CD4-positive, alpha-beta T cell (primary cell): Measurements from ENCODE around the gene PTDSS2. TPM values are rescaled to one million over a fixed set of nuclear protein-coding genes. Genes with fewer than 3 reads are reported as not detected.

Source experiments
- ATAC-seq: fragments of 200-7000 bp; cut with Tn5 transposase; one replicate; pipeline ENCODE4 v1.10.0; 2022; ENCODE audit warnings: mild to moderate bottlenecking; ENCODE audit not compliant: poor library complexity
- CTCF ChIA-PET: fragments of 350-600 bp; sonication (Branson Sonifier 250); formaldehyde crosslinking; loops from one replicate; lab custom pipeline; 2021; ENCODE audit warnings: antibody characterized with exemption, inconsistent platforms; lab: Charles Lee
- POLR2A ChIA-PET: fragments of 350-600 bp; sonication (Branson Sonifier 250); formaldehyde crosslinking; loops from one replicate; lab custom pipeline; 2021; ENCODE audit warnings: antibody characterized with exemption, inconsistent platforms; lab: Charles Lee
- DNase-seq, 14 experiments: peaks; one replicate each; pipeline ENCODE4 v3.0.0-alpha.2; 2013 to 2020; ENCODE audit warnings: mixed read lengths in 2 of 14
- H3K27ac ChIP-seq, 2 donors: one replicate each; pipeline versions ENCODE4 v1.5.1 to v1.7.0; 2013; ENCODE audit warnings: low read length in 2 of 2, low read depth in 1 of 2, mild to moderate bottlenecking in 1 of 2
- H3K27me3 ChIP-seq, 2 experiments: 1 replicate in 1 of 2; 2 replicates in 1 of 2; pipeline versions ENCODE4 v1.6.1 to v1.7.0; 2013; ENCODE audit warnings: low read length in 2 of 2, control low read depth in 1 of 2, mild to moderate bottlenecking in 1 of 2, moderate library complexity in 1 of 2; ENCODE audit not compliant: insufficient read depth in 2 of 2, control insufficient read depth in 1 of 2
- H3K36me3 ChIP-seq: one replicate; pipeline ENCODE4 v1.6.1; 2013; ENCODE audit warnings: low read length, control low read depth; ENCODE audit not compliant: insufficient read depth
- H3K4me1 ChIP-seq: one replicate; pipeline ENCODE4 v1.6.1; 2013; ENCODE audit warnings: low read length, control low read depth; ENCODE audit not compliant: insufficient read depth
- H3K4me3 ChIP-seq: one replicate; pipeline ENCODE4 v1.5.1; 2013; ENCODE audit warnings: mild to moderate bottlenecking, low read length, moderate library complexity
- H3K9me3 ChIP-seq, 2 experiments: 1 replicate in 1 of 2; 2 replicates in 1 of 2; pipeline versions ENCODE4 v1.6.1 to v1.7.0; 2013; ENCODE audit warnings: low read length in 2 of 2, mild to moderate bottlenecking in 2 of 2, control low read depth in 1 of 2, moderate library complexity in 1 of 2; ENCODE audit not compliant: control insufficient read depth in 1 of 2, insufficient read depth in 1 of 2
- H3K27ac Mint-ChIP-seq: one replicate; pipeline ENCODE4 v1.8.0; 2020; ENCODE audit warnings: mixed read lengths
- H3K27me3 Mint-ChIP-seq: one replicate; pipeline ENCODE4 v1.8.0; 2021; ENCODE audit warnings: mixed read lengths
- H3K36me3 Mint-ChIP-seq: one replicate; pipeline ENCODE4 v1.8.0; 2021; ENCODE audit warnings: low read depth, mixed read lengths
- H3K4me1 Mint-ChIP-seq: one replicate; pipeline ENCODE4 v1.8.0; 2021; ENCODE audit warnings: low read depth, mixed read lengths
- H3K4me3 Mint-ChIP-seq: one replicate; pipeline ENCODE4 v1.8.0; 2020; ENCODE audit warnings: mild to moderate bottlenecking, mixed read lengths
- H3K9me3 Mint-ChIP-seq: one replicate; pipeline ENCODE4 v1.8.0; 2020; ENCODE audit warnings: mixed read lengths
- CTCF ChIP-seq: fragments of 200-600 bp; IDR thresholded peaks from one replicate; pipeline ENCODE4 v1.8.0; 2022; ENCODE audit warnings: antibody characterized with exemption, mild to moderate bottlenecking
- intact Hi-C, 2 experiments: fragments of 100-400 bp; cut with DNase I in 1 of 2; cut with micrococcal nuclease in 1 of 2; formaldehyde crosslinking; loops; one replicate each; pipeline versions ENCODE4 v1.15.1 to v1.9.0; 2023 to 2025; cut with DNase I, micrococcal nuclease
- total RNA-seq, 174 experiments: library from RNA in 2 of 174; stranded (reverse) in 2 of 174; gene quantifications; one replicate each; pipeline ENCODE4 v1.2.3 and lab custom pipeline; 2021 to 2026

PTDSS2 gene
- total RNA-seq, 2 experiments from 2014 or later = 15.2 to 18.4 TPM

- intact Hi-C loops = loop anchor here (1.0 to 10.0 kb wide), 8 partner anchors 45 to 244 kb away; partner anchors contain the start of genes BET1L (in 1 of the 2), RIC8A (in 1 of the 2) and RNH1 (in 1 of the 2)
- ATAC-seq (no peak), DNase-seq (no peak)
- H3K9me3 ChIP-seq = no peaks in the 10 kb centered on the region
- H3K36me3 ChIP-seq = peaks cover 16% of the 10 kb centered on the region
- H3K4me3 Mint-ChIP-seq = peak overlapping the region; percentile 99
- no peaks in the 10 kb centered on the region for H3K27me3 ChIP-seq
- no peak for TF ChIP-seq CTCF
- peak overlapping the region; percentile 89 for H3K27ac Mint-ChIP-seq
- ChIA-PET CTCF (interaction anchor here (1.2 to 2.0 kb wide), 5 partner anchors 10 to 201 kb away, joined by 3 to 37 read pairs (median 9); partner anchors contain the start of genes ANO9 and RNH1), POLR2A (interaction anchor here (1.8 to 4.7 kb wide), 5 partner anchors 35 to 201 kb away, joined by 6 to 88 read pairs (median 27); partner anchors contain the start of genes RNH1 and SIGIRR)
- H3K4me3 ChIP-seq = no peak overlapping the region
- H3K4me1 ChIP-seq = peaks cover 55% of the 10 kb centered on the region
- H3K4me1 Mint-ChIP-seq = peaks cover 37% of the 10 kb centered on the region
- H3K27me3 Mint-ChIP-seq = no peaks in the 10 kb centered on the region
- peaks cover 28% of the 10 kb centered on the region for H3K36me3 Mint-ChIP-seq
- H3K27ac ChIP-seq = no peak overlapping the region
- no peaks in the 10 kb centered on the region for H3K9me3 Mint-ChIP-seq
These were observed 1.7 kb downstream of the PTDSS2 start for GRCh38 chr11:451738-452137.

GRCh38 chr11:452203-452744 is 2.2 kb downstream of the PTDSS2 start:
- ATAC-seq (no peak), DNase-seq (no peak)
- no peak overlapping the region for H3K27ac Mint-ChIP-seq
- no peaks in the 10 kb centered on the region for H3K9me3 ChIP-seq
- H3K36me3 ChIP-seq = peaks cover 16% of the 10 kb centered on the region
- no peak for TF ChIP-seq CTCF
- H3K27me3 ChIP-seq = no peaks in the 10 kb centered on the region
- H3K27ac ChIP-seq = no peak overlapping the region
- intact Hi-C loops = loop anchor here in 1 of 2 experiments (5.0 to 10.0 kb wide), 3 partner anchors 53 to 245 kb away; partner anchors contain the start of genes BET1L, RIC8A and RNH1
- H3K9me3 Mint-ChIP-seq = no peaks in the 10 kb centered on the region
- ChIA-PET CTCF (no interaction called here), POLR2A (interaction anchor here (3.6 kb wide), 1 partner anchor 54 kb away, joined by 27 read pairs; the partner anchor contains the start of gene RNH1)
- H3K4me1 Mint-ChIP-seq = peaks cover 42% of the 10 kb centered on the region
- no peaks in the 10 kb centered on the region for H3K27me3 Mint-ChIP-seq
- peaks cover 61% of the 10 kb centered on the region for H3K4me1 ChIP-seq
- H3K36me3 Mint-ChIP-seq = peaks cover 33% of the 10 kb centered on the region
- peak overlapping the region; percentile 99 for H3K4me3 Mint-ChIP-seq
- no peak overlapping the region for H3K4me3 ChIP-seq

- Mint-ChIP-seq H3K4me3 (peak overlapping the region; percentile 30), H3K27ac (peak overlapping the region; percentile 33), H3K36me3 (peaks cover 33% of the 10 kb centered on the region), H3K27me3 (no peaks in the 10 kb centered on the region), H3K4me1 (peaks cover 48% of the 10 kb centered on the region), H3K9me3 (no peaks in the 10 kb centered on the region)
- POLR2A ChIA-PET = no interaction called here
- Histone ChIP-seq H3K4me3 (no peak overlapping the region), H3K4me1 (peaks cover 62% of the 10 kb centered on the region), H3K9me3 (no peaks in the 10 kb centered on the region), H3K27ac (no peak overlapping the region), H3K36me3 (peaks cover 16% of the 10 kb centered on the region), H3K27me3 (no peaks in the 10 kb centered on the region)
- no peak for DNase-seq
- ATAC-seq = no peak
- intact Hi-C loops = loop anchor here in 1 of 2 experiments (5.0 to 10.0 kb wide), 3 partner anchors 52 to 246 kb away; partner anchors contain the start of genes BET1L, RIC8A and RNH1
- CTCF ChIA-PET = no interaction called here
- no peak for TF ChIP-seq CTCF
These were observed 2.9 kb downstream of the PTDSS2 start for GRCh38 chr11:452916-453527.
